Measurements from ENCODE around the gene GRID2IP.

GRID2IP gene

DNA sequence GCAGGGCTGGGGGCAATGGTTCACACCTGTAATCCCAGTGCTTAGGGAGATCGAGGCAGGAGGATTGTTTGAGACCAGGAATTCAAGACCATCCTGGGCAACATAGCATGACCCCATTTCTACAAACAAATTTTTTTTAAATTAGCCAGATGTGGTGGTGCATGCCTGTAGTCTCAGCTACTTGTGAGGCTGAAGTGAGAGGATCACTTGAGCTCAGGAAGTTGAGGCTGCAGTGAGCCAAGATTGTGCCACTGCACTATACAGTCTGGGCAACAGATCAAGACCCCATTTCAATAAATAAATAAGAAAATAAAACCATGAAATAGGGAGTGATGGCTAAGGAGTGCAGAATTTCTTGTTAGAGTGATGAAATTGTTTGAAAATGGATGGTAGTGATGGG, 8.9 kb downstream of the GRID2IP start:
- TF ChIP-seq, protein P1, sequence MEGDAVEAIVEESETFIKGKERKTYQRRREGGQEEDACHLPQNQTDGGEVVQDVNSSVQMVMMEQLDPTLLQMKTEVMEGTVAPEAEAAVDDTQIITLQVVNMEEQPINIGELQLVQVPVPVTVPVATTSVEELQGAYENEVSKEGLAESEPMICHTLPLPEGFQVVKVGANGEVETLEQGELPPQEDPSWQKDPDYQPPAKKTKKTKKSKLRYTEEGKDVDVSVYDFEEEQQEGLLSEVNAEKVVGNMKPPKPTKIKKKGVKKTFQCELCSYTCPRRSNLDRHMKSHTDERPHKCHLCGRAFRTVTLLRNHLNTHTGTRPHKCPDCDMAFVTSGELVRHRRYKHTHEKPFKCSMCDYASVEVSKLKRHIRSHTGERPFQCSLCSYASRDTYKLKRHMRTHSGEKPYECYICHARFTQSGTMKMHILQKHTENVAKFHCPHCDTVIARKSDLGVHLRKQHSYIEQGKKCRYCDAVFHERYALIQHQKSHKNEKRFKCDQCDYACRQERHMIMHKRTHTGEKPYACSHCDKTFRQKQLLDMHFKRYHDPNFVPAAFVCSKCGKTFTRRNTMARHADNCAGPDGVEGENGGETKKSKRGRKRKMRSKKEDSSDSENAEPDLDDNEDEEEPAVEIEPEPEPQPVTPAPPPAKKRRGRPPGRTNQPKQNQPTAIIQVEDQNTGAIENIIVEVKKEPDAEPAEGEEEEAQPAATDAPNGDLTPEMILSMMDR (IDR thresholded peaks at IDR 0.05) = no peak
- TF ChIP-seq ZFX (IDR thresholded peaks at IDR 0.05; ENCODE audit: borderline replicate concordance) = no peak
- no peak overlapping the region for H3K27ac ChIP-seq

DNA sequence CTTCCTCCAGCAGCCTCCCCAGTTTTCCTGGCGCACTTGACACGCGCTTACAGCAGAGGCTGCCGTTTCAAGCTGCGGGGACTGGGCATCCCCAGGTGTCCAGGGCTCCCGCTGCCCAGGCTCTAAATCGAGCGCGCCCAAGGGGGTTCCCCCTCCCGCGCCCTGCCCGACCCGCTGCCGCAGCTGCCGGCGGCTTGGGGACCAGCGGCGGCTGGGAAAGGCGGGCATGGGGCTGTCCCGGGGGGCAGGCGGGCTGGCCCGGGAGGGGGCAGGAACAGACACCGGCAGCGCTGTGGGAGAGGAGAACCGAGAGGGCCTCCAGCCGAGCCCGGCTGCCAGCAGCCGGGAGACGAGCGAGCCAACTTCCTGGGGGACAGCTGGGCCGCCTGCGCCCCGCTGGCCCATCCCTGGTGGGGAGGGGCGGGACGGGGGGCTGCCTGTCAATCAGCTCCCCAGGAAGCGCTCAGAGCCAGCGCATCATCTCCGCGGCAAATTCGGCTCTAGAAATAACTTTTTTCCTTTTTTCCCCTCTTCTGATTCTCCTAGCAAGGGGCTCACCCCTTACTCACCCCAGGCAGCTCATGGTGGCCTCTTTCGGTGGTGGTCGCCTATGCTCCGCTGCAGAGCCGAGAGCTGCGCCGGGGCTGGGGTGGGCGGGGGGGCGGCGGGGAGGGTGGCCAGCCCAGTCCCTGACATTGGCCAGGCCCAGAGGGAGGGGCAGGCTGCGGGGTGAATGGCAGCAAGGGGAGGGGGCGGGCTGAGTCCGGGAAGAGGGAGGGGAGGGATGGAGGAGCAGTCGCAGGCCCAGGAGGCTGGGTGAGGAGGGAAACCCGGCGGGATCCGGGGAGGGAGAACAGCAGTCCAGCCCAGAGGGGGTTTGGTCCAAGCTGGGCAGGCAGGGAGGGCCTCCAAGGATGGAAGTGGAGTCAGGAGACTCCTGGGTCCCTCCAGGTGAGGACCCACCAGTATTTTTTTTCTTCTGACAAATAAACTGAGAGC, 14.7 kb downstream of the GRID2IP start:
- TF ChIP-seq ZFX (IDR thresholded peaks at IDR 0.05; ENCODE audit: borderline replicate concordance) = no peak
- TF ChIP-seq, protein P1 (IDR thresholded peaks at IDR 0.05) = no peak
- no peak overlapping the region for H3K27ac ChIP-seq

DNA sequence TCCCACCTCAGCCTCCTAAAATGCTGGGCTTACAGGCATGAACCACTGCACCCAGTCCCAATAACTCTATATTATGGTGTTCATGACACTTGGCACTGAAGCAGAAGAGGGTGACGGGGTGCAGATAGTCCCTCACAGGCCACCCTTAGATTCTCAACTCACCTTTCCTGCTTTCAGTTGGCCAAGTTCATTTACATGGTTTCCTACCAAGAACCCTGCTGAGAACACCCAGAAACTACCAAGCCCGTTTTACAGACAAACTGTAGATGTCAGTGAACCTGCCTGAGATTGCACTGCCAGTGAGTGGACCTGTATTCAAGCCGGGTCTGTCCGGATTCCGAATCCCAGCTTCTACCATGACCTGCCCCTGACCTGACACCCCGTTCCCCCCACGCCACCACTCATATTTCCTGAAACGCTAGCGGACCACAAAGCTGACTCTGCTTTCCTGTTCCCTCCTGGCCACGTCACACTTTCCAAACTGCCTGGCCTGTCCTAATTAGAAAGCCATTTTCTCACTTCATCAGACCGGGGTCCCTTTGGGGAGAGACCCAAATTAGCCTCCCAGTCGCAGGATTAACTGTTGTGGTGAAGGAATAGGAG, 17.3 kb downstream of the GRID2IP start:
- TF ChIP-seq, protein P1 (IDR thresholded peaks at IDR 0.05) = no peak
- TF ChIP-seq ZFX (IDR thresholded peaks at IDR 0.05; ENCODE audit: borderline replicate concordance) = no peak
- H3K27ac ChIP-seq = no peak overlapping the region

DNA sequence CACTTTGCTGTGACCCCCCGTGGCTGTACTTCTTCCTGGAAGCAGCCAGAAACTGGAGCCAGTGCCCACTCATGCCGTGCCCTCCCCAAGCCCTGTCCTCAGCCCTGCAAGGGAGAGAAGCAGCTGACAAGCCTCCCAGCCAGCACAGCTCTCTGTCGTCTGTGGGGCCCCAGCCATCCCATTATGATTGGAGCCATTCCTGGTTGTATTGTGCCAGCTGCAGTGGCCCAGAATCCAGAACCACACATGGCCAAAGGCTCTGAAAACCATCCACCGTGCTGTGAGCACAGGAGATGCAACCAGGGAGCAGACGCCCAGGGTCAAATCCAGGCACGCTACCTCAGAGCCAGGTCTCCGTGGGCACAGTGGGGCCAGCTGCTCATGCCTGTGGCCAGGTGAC, 18.7 kb downstream of the GRID2IP start:
- TF ChIP-seq, protein P1 (IDR thresholded peaks at IDR 0.05) = no peak
- TF ChIP-seq ZFX (IDR thresholded peaks at IDR 0.05; ENCODE audit: borderline replicate concordance) = no peak
- H3K27ac ChIP-seq = no peak overlapping the region

DNA sequence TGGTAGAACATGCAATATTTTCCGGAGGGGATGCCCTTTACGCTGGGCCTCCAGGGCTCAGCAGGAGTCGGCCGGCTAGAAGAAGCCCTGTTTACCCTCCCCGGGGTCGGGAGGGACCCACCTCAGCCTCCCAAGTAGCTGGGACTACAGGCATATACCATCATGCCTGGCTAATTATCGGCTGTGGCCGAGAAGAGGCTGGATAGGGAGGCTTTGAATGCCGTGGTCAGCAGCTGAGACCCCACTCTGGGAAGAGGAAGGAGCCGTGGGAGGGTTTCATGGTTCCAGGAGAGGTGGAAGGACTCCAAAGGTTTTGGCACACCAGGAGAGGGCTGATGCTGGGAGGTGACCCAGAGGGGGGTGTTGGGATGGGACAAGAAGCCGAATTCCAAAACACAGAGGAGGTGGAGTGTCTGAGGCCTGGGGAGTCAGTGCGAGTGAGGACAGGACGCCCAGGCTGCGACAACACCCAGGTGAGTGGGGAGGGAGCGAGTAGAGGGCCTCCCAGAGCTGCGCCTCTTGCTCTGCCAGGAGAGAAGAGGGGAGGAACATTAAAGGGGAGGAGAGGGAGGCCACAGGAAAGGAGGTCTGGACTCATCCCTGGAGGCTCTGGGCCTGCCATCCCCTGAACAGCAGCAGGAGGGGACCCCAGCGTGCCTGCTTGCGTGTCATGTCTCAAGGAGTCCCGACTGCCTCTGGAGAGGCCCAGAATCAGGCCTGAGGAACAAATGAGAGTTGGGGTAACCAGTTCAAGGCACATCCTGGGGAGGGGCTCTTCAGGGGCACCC, 19.6 kb downstream of the GRID2IP start:
- TF ChIP-seq ZFX (IDR thresholded peaks at IDR 0.05; ENCODE audit: borderline replicate concordance) = no peak
- TF ChIP-seq, protein P1 (IDR thresholded peaks at IDR 0.05) = no peak
- no peak overlapping the region for H3K27ac ChIP-seq

DNA sequence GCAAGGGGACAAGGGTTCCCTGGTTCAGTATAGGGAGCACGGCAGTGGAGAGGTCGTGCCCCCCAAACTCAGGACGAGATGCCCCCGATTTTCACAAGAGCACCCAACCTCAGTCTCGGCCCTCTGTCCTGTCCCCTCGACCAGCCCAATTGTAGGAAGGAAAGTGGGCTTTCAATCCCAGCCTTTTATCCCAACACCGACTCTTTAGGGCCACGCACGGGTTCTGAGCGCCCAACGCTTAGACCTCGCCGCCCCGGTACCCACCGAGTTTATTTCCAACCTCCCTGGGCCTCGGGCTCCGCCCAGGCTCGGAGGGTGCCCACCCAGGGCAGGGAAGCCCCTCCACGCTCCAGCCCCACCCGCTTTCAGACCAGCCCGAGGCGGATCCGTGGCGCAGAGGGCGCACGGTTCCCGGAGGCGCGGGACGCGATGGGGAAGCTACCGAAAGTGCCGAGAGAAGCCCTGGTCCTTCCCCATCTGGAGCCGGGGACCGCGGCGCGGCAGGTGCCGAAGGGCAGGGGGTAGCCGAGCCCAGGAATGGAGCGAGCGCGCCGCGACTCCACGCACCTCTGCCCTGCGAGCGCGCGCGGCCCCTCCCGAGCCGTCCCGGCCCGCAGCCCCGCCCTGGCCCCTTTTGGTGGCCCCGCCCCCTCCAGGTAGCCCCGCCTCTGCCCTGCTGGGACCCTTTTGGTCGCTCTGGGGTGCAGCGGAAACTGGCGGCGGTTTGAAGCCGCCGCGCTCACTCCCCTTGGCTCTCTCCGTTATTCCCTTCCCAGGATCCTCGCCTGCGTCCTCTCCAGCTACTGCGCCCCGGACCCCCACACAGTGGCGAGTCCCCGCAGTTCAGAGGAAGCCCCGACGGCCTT, 20.4 kb downstream of the GRID2IP start:
- TF ChIP-seq, protein P1 (IDR thresholded peaks at IDR 0.05) = no peak
- no peak for TF ChIP-seq ZFX (IDR thresholded peaks at IDR 0.05; ENCODE audit: borderline replicate concordance)
- H3K27ac ChIP-seq = no peak overlapping the region

All from 22Rv1 (cell line).